CD4-positive, CD25-positive, alpha-beta regulatory T cell (primary cell): ENCODE results near the gene RAB11A. TPM values are rescaled to one million over a fixed set of nuclear protein-coding genes. Genes with fewer than 3 reads are reported as not detected.
A peak's percentile ranks its signal among the peaks of the same experiment; 100 is the strongest.

Experiments
- ATAC-seq, 2 donors: fragments of 150-1000 bp; cut with Tn5 transposase; one replicate each; pipeline ENCODE4 v1.10.0; 2021; ENCODE audit warnings: low read depth in 2 of 2, moderate number of reproducible peaks in 2 of 2, moderate library complexity in 1 of 2
- DNase-seq, 3 donors: peaks; one replicate each; pipeline versions ENCODE4 v3.0.0 to v3.0.0-alpha.2; 2012 to 2022; ENCODE audit warnings: mixed read lengths in 1 of 3
- H3K27ac ChIP-seq: one replicate; pipeline ENCODE4 v1.7.0; 2013; ENCODE audit warnings: mild to moderate bottlenecking, low read length; ENCODE audit not compliant: insufficient read depth, poor library complexity, severe bottlenecking
- H3K27me3 ChIP-seq: one replicate; pipeline ENCODE4 v1.7.0; 2013; ENCODE audit warnings: low read length; ENCODE audit not compliant: control insufficient read depth, insufficient read depth
- H3K36me3 ChIP-seq: one replicate; pipeline ENCODE4 v1.7.0; 2013; ENCODE audit warnings: mild to moderate bottlenecking, low read length, moderate library complexity; ENCODE audit not compliant: control insufficient read depth, insufficient read depth
- H3K4me1 ChIP-seq: 2 replicates; pipeline ENCODE4 v1.7.0; 2013; ENCODE audit warnings: mild to moderate bottlenecking, low read length; ENCODE audit not compliant: insufficient read depth, control insufficient read depth, poor library complexity, severe bottlenecking
- H3K4me3 ChIP-seq: one replicate; pipeline ENCODE4 v1.7.0; 2013; ENCODE audit warnings: low read depth, mild to moderate bottlenecking, low read length, moderate library complexity
- H3K9me3 ChIP-seq, 2 experiments: 1 replicate in 1 of 2; 2 replicates in 1 of 2; pipeline ENCODE4 v1.7.0; 2013; ENCODE audit warnings: low read length in 2 of 2, mild to moderate bottlenecking in 1 of 2, moderate library complexity in 1 of 2; ENCODE audit not compliant: control insufficient read depth in 2 of 2
- H3K27ac Mint-ChIP-seq, 3 donors: one replicate each; pipeline ENCODE4 v1.8.0; 2020 to 2022; ENCODE audit warnings: mild to moderate bottlenecking in 3 of 3, mixed read lengths in 3 of 3, moderate library complexity in 2 of 3
- H3K27me3 Mint-ChIP-seq: one replicate; pipeline ENCODE4 v1.8.0; 2022; ENCODE audit warnings: mild to moderate bottlenecking, mixed read lengths
- H3K36me3 Mint-ChIP-seq: one replicate; pipeline ENCODE4 v1.8.0; 2020; ENCODE audit warnings: mixed read lengths
- H3K4me1 Mint-ChIP-seq, 4 donors: one replicate each; pipeline ENCODE4 v1.8.0; 2020 to 2022; ENCODE audit warnings: mixed read lengths in 4 of 4, mild to moderate bottlenecking in 1 of 4
- H3K4me3 Mint-ChIP-seq, 4 donors: one replicate each; pipeline ENCODE4 v1.8.0; 2020 to 2022; ENCODE audit warnings: mild to moderate bottlenecking in 4 of 4, mixed read lengths in 4 of 4, moderate library complexity in 3 of 4
- H3K9me3 Mint-ChIP-seq, 7 donors: one replicate each; pipeline ENCODE4 v1.8.0; 2020 to 2022; ENCODE audit warnings: mixed read lengths in 7 of 7, mild to moderate bottlenecking in 3 of 7, moderate library complexity in 2 of 7
- polyA plus RNA-seq, 4 donors: library from polyadenylated mRNA; unstranded; fragments of 300-500 nt; fragmentation: Illumina TruSeq; gene quantifications; one replicate each; pipeline ENCODE4 v1.2.3, GENCODE V29; 2021
- total RNA-seq: library from RNA; stranded (reverse); gene quantifications from one replicate; pipeline ENCODE4 v1.2.3, GENCODE V29; 2022

The RAB11A gene
- total RNA-seq (115 TPM), polyA plus RNA-seq (100 to 1,000 TPM; 229 to 330 (median 265) TPM)

GRCh38 chr15:65869126-65869953 lies at the start of gene RAB11A:
Gene RAB11A, plus strand, starts transcription at chr15:65869491. Its CDS starts 95 bp downstream, at chr15:65869586.
- Histone ChIP-seq H3K27ac (peak within 1 kb of the TSS; percentile 95), H3K36me3 (no peaks in the 10 kb centered on the region)
- H3K27ac Mint-ChIP-seq: peak within 1 kb of the TSS; percentile 98 to 99 (median 99)

GRCh38 chr15:65819563-65819960 lies 49.7 kb upstream of the RAB11A start:
- peak overlapping the region; percentile 95 for H3K27ac ChIP-seq
- H3K27me3 Mint-ChIP-seq: peaks cover 6% of the 10 kb centered on the region
- H3K9me3 ChIP-seq: no peaks in the 10 kb centered on the region
- H3K4me1 Mint-ChIP-seq: peaks cover 20 to 66% (median 52%) of the 10 kb centered on the region in 4 donors
- H3K4me1 ChIP-seq: peaks cover 36% of the 10 kb centered on the region
- peaks cover 0 to 4% (median 0%) of the 10 kb centered on the region in 7 donors for H3K9me3 Mint-ChIP-seq
- DNase-seq (no peak), ATAC-seq (no peak)
- peak overlapping the region; percentile 59 to 79 (median 74) for H3K4me3 Mint-ChIP-seq
- no peaks in the 10 kb centered on the region for H3K27me3 ChIP-seq
- H3K36me3 ChIP-seq: no peaks in the 10 kb centered on the region
- H3K36me3 Mint-ChIP-seq: peaks cover 5% of the 10 kb centered on the region
- H3K4me3 ChIP-seq: peak overlapping the region; percentile 61
- H3K27ac Mint-ChIP-seq: peak overlapping the region; percentile 96 to 98 (median 97)

More at GRCh38 chr15:65869126-65869953, at the start of gene RAB11A:
- H3K4me1 ChIP-seq: peaks cover 31% of the 10 kb centered on the region
- no peaks in the 10 kb centered on the region for H3K27me3 ChIP-seq
- no peaks in the 10 kb centered on the region for H3K9me3 ChIP-seq
- DNase-seq: peak; percentile 93 to 98 (median 96)
- ATAC-seq: peak; percentile 92 to 93
- H3K4me1 Mint-ChIP-seq: peaks cover 15 to 43% (median 22%) of the 10 kb centered on the region in 4 donors
- H3K9me3 Mint-ChIP-seq: no peaks in the 10 kb centered on the region
- peak within 1 kb of the TSS; percentile 91 to 99 (median 98) for H3K4me3 Mint-ChIP-seq
- peak within 1 kb of the TSS; percentile 95 for H3K4me3 ChIP-seq
- peaks cover under 1% of the 10 kb centered on the region for H3K36me3 Mint-ChIP-seq
- H3K27me3 Mint-ChIP-seq: peaks cover 15% of the 10 kb centered on the region

- Histone ChIP-seq H3K27me3 (no peaks in the 10 kb centered on the region), H3K9me3 (no peaks in the 10 kb centered on the region), H3K36me3 (no peaks in the 10 kb centered on the region), H3K4me3 (no peak overlapping the region), H3K27ac (peak overlapping the region; percentile 95), H3K4me1 (peaks cover 36% of the 10 kb centered on the region)
- Mint-ChIP-seq H3K27me3 (peaks cover 6% of the 10 kb centered on the region), H3K9me3 (peaks cover 0 to 4% (median 0%) of the 10 kb centered on the region in 7 donors), H3K27ac (peak overlapping the region; percentile 77 to 96 (median 85)), H3K4me3 (peak overlapping the region in 3 of 4 donors; percentile 9 to 38 (median 22)), H3K36me3 (peaks cover 5% of the 10 kb centered on the region), H3K4me1 (peaks cover 20 to 67% (median 55%) of the 10 kb centered on the region in 4 donors)
- DNase-seq (no peak), ATAC-seq (no peak)
Measured at GRCh38 chr15:65821070-65821469, 48.2 kb upstream of the RAB11A start.

- Mint-ChIP-seq H3K36me3 (no peaks in the 10 kb centered on the region), H3K4me3 (no peak overlapping the region), H3K27me3 (peaks cover 6% of the 10 kb centered on the region), H3K4me1 (peaks cover 20 to 67% (median 55%) of the 10 kb centered on the region in 4 donors), H3K27ac (peak overlapping the region in 2 of 3 donors; percentile 20 to 52), H3K9me3 (peaks cover 0 to 4% (median 0%) of the 10 kb centered on the region in 7 donors)
- no peak for ATAC-seq
- Histone ChIP-seq H3K27me3 (no peaks in the 10 kb centered on the region), H3K4me3 (no peak overlapping the region), H3K4me1 (peaks cover 39% of the 10 kb centered on the region), H3K27ac (no peak overlapping the region), H3K9me3 (no peaks in the 10 kb centered on the region), H3K36me3 (no peaks in the 10 kb centered on the region)
- no peak for DNase-seq
Measured at GRCh38 chr15:65822316-65822715, 47.0 kb upstream of the RAB11A start.

- ATAC-seq (no peak), DNase-seq (no peak)
- H3K9me3 ChIP-seq: no peaks in the 10 kb centered on the region
- peaks cover 42% of the 10 kb centered on the region for H3K4me1 ChIP-seq
- H3K27ac ChIP-seq: no peak overlapping the region
- Mint-ChIP-seq H3K9me3 (no peaks in the 10 kb centered on the region), H3K36me3 (no peaks in the 10 kb centered on the region), H3K4me1 (peaks cover 16 to 70% (median 54%) of the 10 kb centered on the region in 4 donors), H3K27ac (peak overlapping the region in 2 of 3 donors; percentile 26 to 53), H3K4me3 (peak overlapping the region in 1 of 4 donors; percentile 34), H3K27me3 (no peaks in the 10 kb centered on the region)
- no peaks in the 10 kb centered on the region for H3K27me3 ChIP-seq
- no peak overlapping the region for H3K4me3 ChIP-seq
- no peaks in the 10 kb centered on the region for H3K36me3 ChIP-seq
Measured at GRCh38 chr15:65824031-65824743, 45.1 kb upstream of the RAB11A start.

- ATAC-seq (no peak), DNase-seq (no peak)
- Mint-ChIP-seq H3K36me3 (no peaks in the 10 kb centered on the region), H3K4me3 (no peak overlapping the region), H3K27ac (no peak overlapping the region), H3K9me3 (no peaks in the 10 kb centered on the region), H3K27me3 (no peaks in the 10 kb centered on the region), H3K4me1 (peaks cover 15 to 65% (median 49%) of the 10 kb centered on the region in 4 donors)
- no peaks in the 10 kb centered on the region for H3K9me3 ChIP-seq
- H3K4me3 ChIP-seq: no peak overlapping the region
- no peak overlapping the region for H3K27ac ChIP-seq
- no peaks in the 10 kb centered on the region for H3K36me3 ChIP-seq
- peaks cover 38% of the 10 kb centered on the region for H3K4me1 ChIP-seq
- H3K27me3 ChIP-seq: no peaks in the 10 kb centered on the region
Measured at GRCh38 chr15:65824941-65825544, 44.2 kb upstream of the RAB11A start.

- Mint-ChIP-seq H3K36me3 (no peaks in the 10 kb centered on the region), H3K27ac (peak overlapping the region; percentile 94 to 96 (median 96)), H3K27me3 (no peaks in the 10 kb centered on the region), H3K4me1 (peaks cover 10 to 63% (median 43%) of the 10 kb centered on the region in 4 donors), H3K4me3 (peak overlapping the region; percentile 50 to 84 (median 82)), H3K9me3 (no peaks in the 10 kb centered on the region)
- ATAC-seq (no peak), DNase-seq (no peak)
- peaks cover 29% of the 10 kb centered on the region for H3K4me1 ChIP-seq
- no peaks in the 10 kb centered on the region for H3K27me3 ChIP-seq
- no peaks in the 10 kb centered on the region for H3K9me3 ChIP-seq
- H3K36me3 ChIP-seq: no peaks in the 10 kb centered on the region
- peak overlapping the region; percentile 94 for H3K27ac ChIP-seq
- H3K4me3 ChIP-seq: peak overlapping the region; percentile 49
Measured at GRCh38 chr15:65827065-65827464, 42.2 kb upstream of the RAB11A start.
